LNCaP clone FGC (cell line): ENCODE data around the gene MYRFL.
"Not testable (repeated sequence)": the region's sequence is repeated elsewhere in the genome, so short reads cannot be mapped to it uniquely, and the experiment has no call there.

ENCODE experiments used
- DNase-seq: peaks from one replicate; pipeline ENCODE4 v3.0.0-alpha.2; 2011; ENCODE audit warnings: low read depth
- H3K4me3 ChIP-seq: 2 replicates; pipeline ENCODE4 v1.5.1; 2011; ENCODE audit warnings: mild to moderate bottlenecking, low read depth, low read length, control low read depth
- CTCF ChIP-seq: IDR thresholded peaks from 2 replicates; pipeline ENCODE4 v1.5.1; 2012; ENCODE audit warnings: mild to moderate bottlenecking; ENCODE audit not compliant: control insufficient read depth, insufficient read depth; ENCODE audit errors: extremely low read depth

MYRFL gene

DNA sequence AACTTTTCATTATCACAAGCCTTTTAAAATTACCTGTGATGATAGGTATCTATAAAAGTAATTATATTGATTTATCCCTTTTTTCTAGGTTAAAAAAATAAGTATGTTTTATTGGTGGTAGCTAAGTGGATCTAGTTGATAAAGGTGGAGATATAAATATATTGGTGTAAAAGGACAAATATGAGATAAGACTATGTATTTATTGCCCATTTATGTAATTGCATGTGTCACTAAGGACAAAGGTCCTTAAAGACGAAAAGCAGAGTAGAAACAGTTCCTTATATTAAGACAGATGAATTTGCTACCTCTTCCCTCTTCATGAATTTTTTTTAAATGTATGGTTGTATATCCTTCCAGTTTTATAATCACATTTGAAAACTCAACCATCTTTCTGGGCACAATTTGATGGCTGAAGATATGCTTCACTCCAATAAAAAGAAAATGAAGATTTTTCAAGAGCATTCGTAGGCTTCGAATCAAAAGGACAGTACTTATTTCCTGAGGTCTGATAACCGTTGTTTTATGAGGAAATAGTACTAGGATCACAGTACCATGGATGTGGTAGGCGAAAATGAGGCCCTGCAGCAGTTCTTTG lies at the start of gene MYRFL:
Gene MYRFL (plus strand): TSS at position 262 of the 595 bp plus-strand sequence. CDS start 291 bp downstream, at position 553.
- no peak within 1 kb of the TSS for H3K4me3 ChIP-seq
- no peak for DNase-seq
- TF ChIP-seq CTCF, result no peak

GRCh38 chr12:69779928-69780327 lies 45.1 kb upstream of the MYRFL start:
- TF ChIP-seq CTCF, result peak; percentile 76
- no peak for DNase-seq
- no peak overlapping the region for H3K4me3 ChIP-seq

GRCh38 chr12:69783365-69783764 lies 41.7 kb upstream of the MYRFL start:
- DNase-seq, result no peak
- TF ChIP-seq CTCF, result no peak
- no peak overlapping the region for H3K4me3 ChIP-seq

- TF ChIP-seq CTCF, result no peak
- no peak overlapping the region for H3K4me3 ChIP-seq
- DNase-seq, result peak; percentile 46
Measured at GRCh38 chr12:69789351-69789750, 35.7 kb upstream of the MYRFL start.

DNA sequence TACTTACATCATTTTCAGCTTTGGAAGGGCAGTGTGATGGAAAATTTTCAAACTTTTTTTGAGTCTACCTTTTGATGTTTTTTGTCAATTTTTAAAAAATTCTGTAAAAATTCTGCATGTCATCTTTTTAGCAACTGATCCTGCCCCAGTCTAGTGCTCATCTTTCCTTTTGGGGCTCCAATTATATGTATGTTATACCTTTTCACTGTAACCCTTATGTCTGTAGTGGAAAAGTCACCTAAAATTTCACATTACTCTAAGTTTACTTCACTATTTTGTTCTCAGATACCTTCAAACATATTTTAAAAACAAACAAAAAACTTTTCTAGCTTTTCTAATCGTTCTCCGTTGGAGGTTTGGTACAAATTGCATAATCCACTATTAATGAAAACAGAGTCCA lies 32.5 kb upstream of the MYRFL start:
- no peak overlapping the region for H3K4me3 ChIP-seq
- no peak for DNase-seq
- TF ChIP-seq CTCF, result no peak

DNA sequence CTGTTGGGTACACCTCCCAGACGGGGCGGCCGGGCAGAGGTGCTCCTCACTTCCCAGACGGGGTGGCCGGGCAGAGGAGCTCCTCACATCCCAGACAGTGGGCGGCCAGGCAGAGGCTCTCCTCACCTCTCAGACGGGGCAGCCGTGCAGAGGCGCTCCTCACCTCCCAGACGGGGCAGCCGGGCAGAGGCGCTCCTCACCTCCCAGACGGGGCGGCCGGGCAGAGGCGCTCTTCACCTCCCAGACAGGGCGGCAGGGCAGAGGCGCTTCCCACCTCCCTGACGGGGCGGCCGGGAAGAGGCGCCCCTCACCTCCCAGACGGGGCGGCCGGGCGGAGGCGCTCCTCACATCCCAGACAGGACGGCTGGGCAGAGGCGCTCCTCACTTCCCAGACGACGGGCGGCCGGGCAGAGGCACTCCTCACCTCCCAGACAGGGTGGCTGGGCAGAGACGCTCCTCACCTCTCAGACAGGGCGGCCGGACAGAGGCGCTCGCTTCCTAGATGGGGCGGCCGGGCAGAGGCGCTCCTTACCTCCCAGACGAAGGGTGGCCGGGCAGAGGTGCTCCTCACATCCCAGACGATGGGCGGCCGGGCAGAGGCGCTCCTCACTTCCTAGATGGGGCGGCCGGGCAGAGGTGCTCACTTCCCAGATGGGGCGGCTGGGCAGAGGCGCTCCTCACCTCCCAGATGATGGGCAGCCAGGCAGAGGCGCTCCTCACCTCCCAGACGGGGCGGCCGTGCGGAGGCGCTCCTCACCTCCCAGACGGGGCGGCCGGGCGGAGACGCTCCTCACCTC lies 17.7 kb upstream of the MYRFL start:
- DNase-seq, H3K4me3 ChIP-seq: not testable (repeated sequence)

- DNase-seq, result no peak
- TF ChIP-seq CTCF, result no peak
- no peak overlapping the region for H3K4me3 ChIP-seq
Measured at GRCh38 chr12:69810870-69811498, 14.0 kb upstream of the MYRFL start.
